ENCODE data around the gene TGFBR3L. TPM values are rescaled to one million over a fixed set of nuclear protein-coding genes. Genes with fewer than 3 reads are reported as not detected.
A peak's percentile ranks its signal among the peaks of the same experiment; 100 is the strongest.

TGFBR3L gene
- total and polyA plus RNA-seq, 2 of the 4 experiments (the other 2 are of a cell fraction), result 0.94 TPM; not detected in 1

DNA sequence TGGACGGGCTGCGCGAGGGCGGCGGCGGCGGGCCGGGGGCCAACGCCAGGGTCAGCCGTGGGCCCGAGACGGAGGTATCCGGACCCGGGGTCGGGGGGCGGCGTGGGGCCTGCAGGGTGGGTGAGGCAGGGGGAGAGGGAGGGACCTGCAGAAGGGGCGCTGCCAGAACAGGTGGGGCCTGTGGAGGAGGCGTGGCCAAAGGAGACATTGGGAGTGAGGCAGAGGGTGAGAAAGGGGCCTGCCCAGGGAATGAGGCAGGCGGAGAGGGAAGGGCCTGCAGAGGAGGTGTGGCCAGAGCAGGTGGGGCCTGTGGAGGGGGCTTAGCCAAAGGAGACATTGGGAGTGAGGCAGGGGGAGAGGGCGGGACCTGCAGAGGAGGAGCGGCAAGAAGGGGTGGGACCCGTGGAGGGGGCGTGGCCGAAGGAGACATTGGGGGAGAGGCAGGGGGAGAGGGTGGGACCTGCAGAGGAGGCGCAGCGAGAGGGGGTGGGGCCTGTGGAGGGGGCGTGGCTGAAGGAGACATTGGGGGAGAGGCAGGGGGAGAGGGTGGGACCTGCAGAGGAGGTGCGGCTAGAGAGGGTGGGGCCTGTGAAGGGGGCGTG lies 44.6 kb upstream of the TGFBR3L start:
- 61% methylated on average over 3 of the region's 30 CpGs; no CpG with 5 or more reads in 1 of the 2 experiments for WGBS, 2 experiments (ENCODE audit: extremely low coverage in 2 of 2, insufficient read length in 1 of 2)
- POLR2A ChIA-PET (ENCODE audit: unreplicated experiment), result no interaction called here

More for the DNA sequence above, 44.6 kb upstream of the TGFBR3L start:
- intact Hi-C loops (cut with micrococcal nuclease), result no loop called here
- DNase-seq, result peak; percentile 8
- Histone ChIP-seq H3K4me3 (ENCODE audit: insufficient read depth, low read depth, low read length) (peak overlapping the region; percentile 43), H2BK120ac (ENCODE audit: low read depth, low read length) (no peak overlapping the region), H3K27me3 (ENCODE audit: control insufficient read depth, insufficient read depth, low read length) (peaks cover 30% of the 10 kb centered on the region), H3K9ac (ENCODE audit: low read depth, low read length) (no peak overlapping the region), H2AK9ac (replicated peaks; ENCODE audit: low read depth, low read length, poor library complexity) (no peak overlapping the region), H3K36me3 (ENCODE audit: control insufficient read depth, insufficient read depth, low read length) (no peaks in the 10 kb centered on the region), H3K14ac (replicated peaks; ENCODE audit: low read depth, low read length) (no peak overlapping the region), H4K8ac (ENCODE audit: low read depth in 2 of 2, low read length in 2 of 2) (no peak overlapping the region), H3K79me1 (ENCODE audit: low read depth in 1 of 2, low read length in 2 of 2) (no peaks in the 10 kb centered on the region), H4K5ac (ENCODE audit: low read depth, low read length) (no peak overlapping the region), H2BK5ac (ENCODE audit: low read depth, low read length, poor library complexity, severe bottlenecking) (no peak overlapping the region), H3K18ac (ENCODE audit: low read depth, low read length) (no peak overlapping the region), H3K4me2 (ENCODE audit: low read depth, low read length) (peak overlapping the region; percentile 78; the same call in 1 of the 2 replicates), H4K20me1 (ENCODE audit: insufficient read depth, low read length) (peaks cover 8% of the 10 kb centered on the region), H3K56ac (ENCODE audit: extremely low read depth, insufficient read depth, low read length) (no peak overlapping the region), H2BK15ac (ENCODE audit: low read depth, low read length) (no peak overlapping the region), H3K9me3 (ENCODE audit: control insufficient read depth, insufficient read depth, low read length) (no peaks in the 10 kb centered on the region), H2BK20ac (ENCODE audit: low read depth, low read length) (no peak overlapping the region), H3K4me1 (ENCODE audit: control insufficient read depth, insufficient read depth, low read length) (peaks cover 16% of the 10 kb centered on the region), H3K23ac (ENCODE audit: low read depth, low read length) (no peak overlapping the region), H3K27ac (ENCODE audit: insufficient read depth, low read length) (no peak overlapping the region), H2AK5ac (ENCODE audit: low read depth, low read length) (no peak overlapping the region), H3K4ac (ENCODE audit: low read depth, low read length) (no peak overlapping the region), H2AFZ (replicated peaks; ENCODE audit: low read length, poor library complexity) (peak overlapping the region; percentile 88), H4K91ac (ENCODE audit: insufficient read depth, low read depth, low read length) (no peak overlapping the region), H3K9me1 (ENCODE audit: insufficient read depth, low read length) (no peaks in the 10 kb centered on the region)
- no peak for ATAC-seq (ENCODE audit: low read depth)
- in situ Hi-C loops (cut with MboI; ENCODE audit: low sequenced_read_pairs), result no loop called here
- dilution Hi-C loops (cut with HindIII; ENCODE audit: low sequenced_read_pairs, unreplicated experiment), result no loop called here
- TF ChIP-seq MAFK (IDR thresholded peaks at IDR 0.05; ENCODE audit: low read depth, low read length) (no peak), CEBPB (IDR thresholded peaks at IDR 0.05; ENCODE audit: low read depth, low read length) (no peak), BHLHE40 (IDR thresholded peaks at IDR 0.05; ENCODE audit: low read depth, low read length) (no peak), POLR2A (IDR thresholded peaks at IDR 0.05; ENCODE audit: low read depth, low read length) (no peak), MAZ (IDR thresholded peaks at IDR 0.05; ENCODE audit: borderline replicate concordance, low read depth, low read length) (no peak), SMC3 (IDR thresholded peaks at IDR 0.05; ENCODE audit: low read depth, low read length) (no peak)
- TF ChIP-seq, protein P1, sequence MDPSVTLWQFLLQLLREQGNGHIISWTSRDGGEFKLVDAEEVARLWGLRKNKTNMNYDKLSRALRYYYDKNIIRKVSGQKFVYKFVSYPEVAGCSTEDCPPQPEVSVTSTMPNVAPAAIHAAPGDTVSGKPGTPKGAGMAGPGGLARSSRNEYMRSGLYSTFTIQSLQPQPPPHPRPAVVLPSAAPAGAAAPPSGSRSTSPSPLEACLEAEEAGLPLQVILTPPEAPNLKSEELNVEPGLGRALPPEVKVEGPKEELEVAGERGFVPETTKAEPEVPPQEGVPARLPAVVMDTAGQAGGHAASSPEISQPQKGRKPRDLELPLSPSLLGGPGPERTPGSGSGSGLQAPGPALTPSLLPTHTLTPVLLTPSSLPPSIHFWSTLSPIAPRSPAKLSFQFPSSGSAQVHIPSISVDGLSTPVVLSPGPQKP (IDR thresholded peaks at IDR 0.05; ENCODE audit: borderline replicate concordance, low read depth, low read length), result no peak
- TF ChIP-seq, protein P2, sequence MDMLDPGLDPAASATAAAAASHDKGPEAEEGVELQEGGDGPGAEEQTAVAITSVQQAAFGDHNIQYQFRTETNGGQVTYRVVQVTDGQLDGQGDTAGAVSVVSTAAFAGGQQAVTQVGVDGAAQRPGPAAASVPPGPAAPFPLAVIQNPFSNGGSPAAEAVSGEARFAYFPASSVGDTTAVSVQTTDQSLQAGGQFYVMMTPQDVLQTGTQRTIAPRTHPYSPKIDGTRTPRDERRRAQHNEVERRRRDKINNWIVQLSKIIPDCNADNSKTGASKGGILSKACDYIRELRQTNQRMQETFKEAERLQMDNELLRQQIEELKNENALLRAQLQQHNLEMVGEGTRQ (IDR thresholded peaks at IDR 0.05; ENCODE audit: low read depth, low read length), result no peak
- TF ChIP-seq, protein P3, sequence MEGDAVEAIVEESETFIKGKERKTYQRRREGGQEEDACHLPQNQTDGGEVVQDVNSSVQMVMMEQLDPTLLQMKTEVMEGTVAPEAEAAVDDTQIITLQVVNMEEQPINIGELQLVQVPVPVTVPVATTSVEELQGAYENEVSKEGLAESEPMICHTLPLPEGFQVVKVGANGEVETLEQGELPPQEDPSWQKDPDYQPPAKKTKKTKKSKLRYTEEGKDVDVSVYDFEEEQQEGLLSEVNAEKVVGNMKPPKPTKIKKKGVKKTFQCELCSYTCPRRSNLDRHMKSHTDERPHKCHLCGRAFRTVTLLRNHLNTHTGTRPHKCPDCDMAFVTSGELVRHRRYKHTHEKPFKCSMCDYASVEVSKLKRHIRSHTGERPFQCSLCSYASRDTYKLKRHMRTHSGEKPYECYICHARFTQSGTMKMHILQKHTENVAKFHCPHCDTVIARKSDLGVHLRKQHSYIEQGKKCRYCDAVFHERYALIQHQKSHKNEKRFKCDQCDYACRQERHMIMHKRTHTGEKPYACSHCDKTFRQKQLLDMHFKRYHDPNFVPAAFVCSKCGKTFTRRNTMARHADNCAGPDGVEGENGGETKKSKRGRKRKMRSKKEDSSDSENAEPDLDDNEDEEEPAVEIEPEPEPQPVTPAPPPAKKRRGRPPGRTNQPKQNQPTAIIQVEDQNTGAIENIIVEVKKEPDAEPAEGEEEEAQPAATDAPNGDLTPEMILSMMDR (conservative IDR thresholded peaks at IDR 0.05; ENCODE audit: low read depth, low read length), result no peak
- CTCF ChIA-PET, result interaction anchor here (0.6 to 1.9 kb wide), 7 partner anchors 13 to 73 kb away, joined by 3 to 9 read pairs (median 5); partner anchors contain the start of genes MAP2K7 and TIMM44
- BruUV-seq (replicated peaks), result no TSS peak

Measured in IMR-90 (cell line).